Occipital lobe (tissue), 2 donors: ENCODE results near the gene SF3B1. TPM values are rescaled to one million over a fixed set of nuclear protein-coding genes. Genes with fewer than 3 reads are reported as not detected.
A peak's percentile ranks its signal among the peaks of the same experiment; 100 is the strongest.
"Not testable (repeated sequence)": the region's sequence is repeated elsewhere in the genome, so short reads cannot be mapped to it uniquely, and the experiment has no call there.

Source experiments
- DNase-seq: peaks from one replicate; lab custom pipeline; 2025; lab: John Stamatoyannopoulos, UW
- total RNA-seq: library from RNA; depleted of rRNA; stranded (reverse); fragments of >200 nt; gene quantifications from one replicate; pipeline ENCODE4 v1.2.3, GENCODE V29; 2014

The SF3B1 gene
- 394 TPM for total RNA-seq

- peak; percentile 92 for DNase-seq
Measured at GRCh38 chr2:197434541-197435513, at the start of gene SF3B1. SF3B1 (minus strand) TSS chr2:197435028; CDS start chr2:197434999, 29 bp downstream.

GRCh38 chr2:197484248-197484647, 49.4 kb upstream of the SF3B1 start:
- not testable (repeated sequence) for DNase-seq

GRCh38 chr2:197480165-197481036, 45.6 kb upstream of the SF3B1 start:
- DNase-seq = no peak

GRCh38 chr2:197477797-197478196, 43.0 kb upstream of the SF3B1 start:
- DNase-seq = no peak

GRCh38 chr2:197472166-197472565, 37.3 kb upstream of the SF3B1 start:
- no peak for DNase-seq

- no peak for DNase-seq
Measured at GRCh38 chr2:197464175-197464574, 29.3 kb upstream of the SF3B1 start.

GRCh38 chr2:197461057-197461456, 26.2 kb upstream of the SF3B1 start:
- no peak for DNase-seq

GRCh38 chr2:197460649-197461048, 25.8 kb upstream of the SF3B1 start:
- no peak for DNase-seq

- DNase-seq = no peak
Measured at GRCh38 chr2:197455428-197455827, 20.6 kb upstream of the SF3B1 start.

GRCh38 chr2:197454923-197455322, 20.1 kb upstream of the SF3B1 start:
- DNase-seq = no peak

GRCh38 chr2:197453914-197454398, 19.1 kb upstream of the SF3B1 start:
- no peak for DNase-seq

- peak; percentile 99 for DNase-seq
Measured at GRCh38 chr2:197453123-197453913, 18.5 kb upstream of the SF3B1 start, which contains the start of gene COQ10B. COQ10B (plus strand) TSS chr2:197453552; CDS start chr2:197453561, 9 bp downstream.

- DNase-seq = no peak
Measured at GRCh38 chr2:197452754-197453122, 17.9 kb upstream of the SF3B1 start.

GRCh38 chr2:197450935-197451358, 16.1 kb upstream of the SF3B1 start:
- DNase-seq = not testable (repeated sequence)

- no peak for DNase-seq
Measured at GRCh38 chr2:197450465-197450864, 15.6 kb upstream of the SF3B1 start.

GRCh38 chr2:197446844-197447243, 12.0 kb upstream of the SF3B1 start:
- no peak for DNase-seq

GRCh38 chr2:197445746-197446145, 10.9 kb upstream of the SF3B1 start:
- no peak for DNase-seq

GRCh38 chr2:197442857-197443256, 8.0 kb upstream of the SF3B1 start:
- DNase-seq = no peak

- no peak for DNase-seq
Measured at GRCh38 chr2:197437380-197437779, 2.6 kb upstream of the SF3B1 start.

- DNase-seq = no peak
Measured at GRCh38 chr2:197435598-197436420, 981 bp upstream of the SF3B1 start.
